HG03565 (cell line): ENCODE data around the gene ARHGEF28.

ENCODE experiments used
- ATAC-seq: cut with Tn5 transposase; IDR thresholded peaks from one replicate; pipeline ENCODE4 v1.9.1; 2021; ENCODE audit warnings: mild to moderate bottlenecking, moderate library complexity; ENCODE audit not compliant: unreplicated experiment

The ARHGEF28 gene

GRCh38 chr5:73654819-73655318 is 28.9 kb downstream of the ARHGEF28 start:
- ATAC-seq = no peak

- ATAC-seq = no peak
These were observed 29.6 kb downstream of the ARHGEF28 start for GRCh38 chr5:73655521-73656160.

- no peak for ATAC-seq
These were observed 35.8 kb downstream of the ARHGEF28 start for GRCh38 chr5:73661753-73662152.

GRCh38 chr5:73663161-73663859 is 37.3 kb downstream of the ARHGEF28 start:
- ATAC-seq = no peak

GRCh38 chr5:73663860-73664240 is 37.9 kb downstream of the ARHGEF28 start:
- peak; percentile 50 for ATAC-seq

- ATAC-seq = no peak
These were observed 38.8 kb downstream of the ARHGEF28 start for GRCh38 chr5:73664796-73665195.

GRCh38 chr5:73666891-73667290 is 40.9 kb downstream of the ARHGEF28 start:
- no peak for ATAC-seq

- no peak for ATAC-seq
These were observed 42.0 kb downstream of the ARHGEF28 start for GRCh38 chr5:73668017-73668416.

GRCh38 chr5:73668486-73669111 is 42.6 kb downstream of the ARHGEF28 start:
- ATAC-seq = no peak

- no peak for ATAC-seq
These were observed 44.7 kb downstream of the ARHGEF28 start for GRCh38 chr5:73670731-73671130.

GRCh38 chr5:73672132-73672531 is 46.1 kb downstream of the ARHGEF28 start:
- no peak for ATAC-seq

- no peak for ATAC-seq
These were observed 47.2 kb downstream of the ARHGEF28 start for GRCh38 chr5:73673161-73673591.

GRCh38 chr5:73674669-73675004 is 48.6 kb downstream of the ARHGEF28 start:
- ATAC-seq = no peak

GRCh38 chr5:73678322-73678740 is 52.3 kb downstream of the ARHGEF28 start:
- no peak for ATAC-seq

- ATAC-seq = no peak
These were observed 52.8 kb downstream of the ARHGEF28 start for GRCh38 chr5:73678807-73679206.

GRCh38 chr5:73682176-73682575 is 56.2 kb downstream of the ARHGEF28 start:
- no peak for ATAC-seq

- no peak for ATAC-seq
These were observed 58.7 kb downstream of the ARHGEF28 start for GRCh38 chr5:73684691-73685090.

GRCh38 chr5:73686912-73687311 is 60.9 kb downstream of the ARHGEF28 start:
- ATAC-seq = no peak

- peak; percentile 66 for ATAC-seq
These were observed 61.4 kb downstream of the ARHGEF28 start for GRCh38 chr5:73687357-73687756.

- no peak for ATAC-seq
These were observed 64.0 kb downstream of the ARHGEF28 start for GRCh38 chr5:73690015-73690414.

- ATAC-seq = no peak
These were observed 65.5 kb downstream of the ARHGEF28 start for GRCh38 chr5:73691302-73692080.
